Peyer's patch (tissue), 4 donors: ENCODE data around the gene CDH23.

Experiments used
- CTCF ChIP-seq, 6 experiments: fragments of 450-650 bp in 4 of 6; fragments of 200-600 bp in 2 of 6; sonication (generic) in 1 of 6; IDR thresholded peaks; one replicate each; pipeline ENCODE4 v1.5.1; 2017 to 2019; ENCODE audit warnings: antibody characterized with exemption in 6 of 6, mild to moderate bottlenecking in 3 of 6, moderate library complexity in 1 of 6
- POLR2A ChIP-seq, 2 donors: fragments of 450-650 bp; IDR thresholded peaks; one replicate each; pipeline ENCODE4 v1.5.1; 2017; ENCODE audit warnings: antibody characterized with exemption in 2 of 2, mild to moderate bottlenecking in 2 of 2, moderate library complexity in 2 of 2

- TF ChIP-seq CTCF (IDR thresholded peaks at IDR 0.05), result no peak
- no peak for TF ChIP-seq POLR2A (IDR thresholded peaks at IDR 0.05)
Measured at GRCh38 chr10:71576842-71577241, 180.1 kb downstream of the CDH23 start.
